ENCODE results near the gene WNT3A. TPM values are rescaled to one million over a fixed set of nuclear protein-coding genes. Genes with fewer than 3 reads are reported as not detected.
"Not testable (repeated sequence)": the region's sequence is repeated elsewhere in the genome, so short reads cannot be mapped to it uniquely, and the experiment has no call there.

Gene WNT3A
- not detected for total RNA-seq

- H3K27ac Mint-ChIP-seq = no peak within 1 kb of the TSS
- H3K27me3 Mint-ChIP-seq = peaks cover 76% of the 10 kb centered on the region
- H3K4me3 Mint-ChIP-seq = no peak within 1 kb of the TSS
- H3K9me3 Mint-ChIP-seq = no peaks in the 10 kb centered on the region
- peaks cover 16% of the 10 kb centered on the region for H3K4me1 Mint-ChIP-seq
- no peak for DNase-seq
- no peaks in the 10 kb centered on the region for H3K36me3 Mint-ChIP-seq
These were observed at the start of gene WNT3A for GRCh38 chr1:228006786-228007048. TSS of gene WNT3A (plus strand) at chr1:228006998. CDS start at chr1:228007129, 131 bp downstream.

GRCh38 chr1:227958617-227959324 lies 48.0 kb upstream of the WNT3A start:
- Mint-ChIP-seq H3K4me1 (peaks cover 2% of the 10 kb centered on the region), H3K36me3 (no peaks in the 10 kb centered on the region), H3K9me3 (no peaks in the 10 kb centered on the region), H3K27me3 (peaks cover 38% of the 10 kb centered on the region), H3K4me3 (no peak overlapping the region), H3K27ac (no peak overlapping the region)
- no peak for DNase-seq

GRCh38 chr1:227959325-227959860 lies 47.4 kb upstream of the WNT3A start:
- H3K27ac Mint-ChIP-seq = no peak overlapping the region
- H3K4me3 Mint-ChIP-seq = no peak overlapping the region
- H3K9me3 Mint-ChIP-seq = no peaks in the 10 kb centered on the region
- H3K36me3 Mint-ChIP-seq = no peaks in the 10 kb centered on the region
- peaks cover 34% of the 10 kb centered on the region for H3K27me3 Mint-ChIP-seq
- no peaks in the 10 kb centered on the region for H3K4me1 Mint-ChIP-seq
- DNase-seq = no peak

- Mint-ChIP-seq H3K4me3 (no peak overlapping the region), H3K27ac (no peak overlapping the region), H3K4me1 (no peaks in the 10 kb centered on the region), H3K9me3 (no peaks in the 10 kb centered on the region), H3K36me3 (no peaks in the 10 kb centered on the region), H3K27me3 (peaks cover 19% of the 10 kb centered on the region)
- no peak for DNase-seq
These were observed 44.9 kb upstream of the WNT3A start for GRCh38 chr1:227961651-227962466.

- not testable (repeated sequence) for H3K27me3 Mint-ChIP-seq, H3K27ac Mint-ChIP-seq, H3K4me1 Mint-ChIP-seq, H3K4me3 Mint-ChIP-seq, H3K36me3 Mint-ChIP-seq, DNase-seq, H3K9me3 Mint-ChIP-seq
These were observed 40.1 kb upstream of the WNT3A start for GRCh38 chr1:227966733-227967132.

- not testable (repeated sequence) for H3K27ac Mint-ChIP-seq, H3K4me1 Mint-ChIP-seq, DNase-seq, H3K4me3 Mint-ChIP-seq, H3K36me3 Mint-ChIP-seq, H3K27me3 Mint-ChIP-seq, H3K9me3 Mint-ChIP-seq
These were observed 39.0 kb upstream of the WNT3A start for GRCh38 chr1:227967815-227968214.

- H3K4me1 Mint-ChIP-seq = not testable (repeated sequence)
These were observed 36.5 kb upstream of the WNT3A start for GRCh38 chr1:227970076-227970995.

GRCh38 chr1:227971216-227971615 lies 35.6 kb upstream of the WNT3A start:
- H3K27me3 Mint-ChIP-seq, DNase-seq, H3K27ac Mint-ChIP-seq, H3K9me3 Mint-ChIP-seq, H3K4me1 Mint-ChIP-seq, H3K4me3 Mint-ChIP-seq, H3K36me3 Mint-ChIP-seq: not testable (repeated sequence)

More at GRCh38 chr1:227970076-227970995, 36.5 kb upstream of the WNT3A start:
- not testable (repeated sequence) for H3K27ac Mint-ChIP-seq, H3K36me3 Mint-ChIP-seq, H3K4me3 Mint-ChIP-seq, H3K9me3 Mint-ChIP-seq, H3K27me3 Mint-ChIP-seq, DNase-seq

GRCh38 chr1:227971643-227972282 lies 35.0 kb upstream of the WNT3A start:
- not testable (repeated sequence) for H3K4me3 Mint-ChIP-seq, H3K36me3 Mint-ChIP-seq, H3K27me3 Mint-ChIP-seq, H3K27ac Mint-ChIP-seq, H3K4me1 Mint-ChIP-seq, H3K9me3 Mint-ChIP-seq, DNase-seq

GRCh38 chr1:227972283-227972679 lies 34.5 kb upstream of the WNT3A start:
- not testable (repeated sequence) for H3K36me3 Mint-ChIP-seq, H3K9me3 Mint-ChIP-seq, H3K4me1 Mint-ChIP-seq, DNase-seq, H3K4me3 Mint-ChIP-seq, H3K27ac Mint-ChIP-seq, H3K27me3 Mint-ChIP-seq

GRCh38 chr1:227972843-227973374 lies 33.9 kb upstream of the WNT3A start:
- H3K9me3 Mint-ChIP-seq, H3K27me3 Mint-ChIP-seq, H3K27ac Mint-ChIP-seq, DNase-seq, H3K4me3 Mint-ChIP-seq, H3K36me3 Mint-ChIP-seq, H3K4me1 Mint-ChIP-seq: not testable (repeated sequence)

GRCh38 chr1:227973724-227974288 lies 33.0 kb upstream of the WNT3A start:
- DNase-seq, H3K27ac Mint-ChIP-seq, H3K4me1 Mint-ChIP-seq, H3K36me3 Mint-ChIP-seq, H3K9me3 Mint-ChIP-seq, H3K27me3 Mint-ChIP-seq, H3K4me3 Mint-ChIP-seq: not testable (repeated sequence)

GRCh38 chr1:227975583-227976283 lies 31.1 kb upstream of the WNT3A start:
- not testable (repeated sequence) for H3K9me3 Mint-ChIP-seq, H3K27me3 Mint-ChIP-seq, H3K36me3 Mint-ChIP-seq, H3K4me1 Mint-ChIP-seq, H3K27ac Mint-ChIP-seq, DNase-seq, H3K4me3 Mint-ChIP-seq

GRCh38 chr1:227987181-227987580 lies 19.6 kb upstream of the WNT3A start:
- H3K9me3 Mint-ChIP-seq = peaks cover 9% of the 10 kb centered on the region
- no peaks in the 10 kb centered on the region for H3K4me1 Mint-ChIP-seq
- H3K36me3 Mint-ChIP-seq = no peaks in the 10 kb centered on the region
- H3K4me3 Mint-ChIP-seq = no peak overlapping the region
- H3K27ac Mint-ChIP-seq = no peak overlapping the region
- DNase-seq = no peak
- H3K27me3 Mint-ChIP-seq = peaks cover 31% of the 10 kb centered on the region

Data from activated naive CD8-positive, alpha-beta T cell treated with anti-CD3 and anti-CD28 coated beads for 36 hours (primary cell).